ENCODE measurements around the gene ADAR. TPM values are rescaled to one million over a fixed set of nuclear protein-coding genes. Genes with fewer than 3 reads are reported as not detected.

The ADAR gene, protein sequence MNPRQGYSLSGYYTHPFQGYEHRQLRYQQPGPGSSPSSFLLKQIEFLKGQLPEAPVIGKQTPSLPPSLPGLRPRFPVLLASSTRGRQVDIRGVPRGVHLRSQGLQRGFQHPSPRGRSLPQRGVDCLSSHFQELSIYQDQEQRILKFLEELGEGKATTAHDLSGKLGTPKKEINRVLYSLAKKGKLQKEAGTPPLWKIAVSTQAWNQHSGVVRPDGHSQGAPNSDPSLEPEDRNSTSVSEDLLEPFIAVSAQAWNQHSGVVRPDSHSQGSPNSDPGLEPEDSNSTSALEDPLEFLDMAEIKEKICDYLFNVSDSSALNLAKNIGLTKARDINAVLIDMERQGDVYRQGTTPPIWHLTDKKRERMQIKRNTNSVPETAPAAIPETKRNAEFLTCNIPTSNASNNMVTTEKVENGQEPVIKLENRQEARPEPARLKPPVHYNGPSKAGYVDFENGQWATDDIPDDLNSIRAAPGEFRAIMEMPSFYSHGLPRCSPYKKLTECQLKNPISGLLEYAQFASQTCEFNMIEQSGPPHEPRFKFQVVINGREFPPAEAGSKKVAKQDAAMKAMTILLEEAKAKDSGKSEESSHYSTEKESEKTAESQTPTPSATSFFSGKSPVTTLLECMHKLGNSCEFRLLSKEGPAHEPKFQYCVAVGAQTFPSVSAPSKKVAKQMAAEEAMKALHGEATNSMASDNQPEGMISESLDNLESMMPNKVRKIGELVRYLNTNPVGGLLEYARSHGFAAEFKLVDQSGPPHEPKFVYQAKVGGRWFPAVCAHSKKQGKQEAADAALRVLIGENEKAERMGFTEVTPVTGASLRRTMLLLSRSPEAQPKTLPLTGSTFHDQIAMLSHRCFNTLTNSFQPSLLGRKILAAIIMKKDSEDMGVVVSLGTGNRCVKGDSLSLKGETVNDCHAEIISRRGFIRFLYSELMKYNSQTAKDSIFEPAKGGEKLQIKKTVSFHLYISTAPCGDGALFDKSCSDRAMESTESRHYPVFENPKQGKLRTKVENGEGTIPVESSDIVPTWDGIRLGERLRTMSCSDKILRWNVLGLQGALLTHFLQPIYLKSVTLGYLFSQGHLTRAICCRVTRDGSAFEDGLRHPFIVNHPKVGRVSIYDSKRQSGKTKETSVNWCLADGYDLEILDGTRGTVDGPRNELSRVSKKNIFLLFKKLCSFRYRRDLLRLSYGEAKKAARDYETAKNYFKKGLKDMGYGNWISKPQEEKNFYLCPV
- total RNA-seq = 100 to 1,000 TPM; 224 to 233 TPM

DNA sequence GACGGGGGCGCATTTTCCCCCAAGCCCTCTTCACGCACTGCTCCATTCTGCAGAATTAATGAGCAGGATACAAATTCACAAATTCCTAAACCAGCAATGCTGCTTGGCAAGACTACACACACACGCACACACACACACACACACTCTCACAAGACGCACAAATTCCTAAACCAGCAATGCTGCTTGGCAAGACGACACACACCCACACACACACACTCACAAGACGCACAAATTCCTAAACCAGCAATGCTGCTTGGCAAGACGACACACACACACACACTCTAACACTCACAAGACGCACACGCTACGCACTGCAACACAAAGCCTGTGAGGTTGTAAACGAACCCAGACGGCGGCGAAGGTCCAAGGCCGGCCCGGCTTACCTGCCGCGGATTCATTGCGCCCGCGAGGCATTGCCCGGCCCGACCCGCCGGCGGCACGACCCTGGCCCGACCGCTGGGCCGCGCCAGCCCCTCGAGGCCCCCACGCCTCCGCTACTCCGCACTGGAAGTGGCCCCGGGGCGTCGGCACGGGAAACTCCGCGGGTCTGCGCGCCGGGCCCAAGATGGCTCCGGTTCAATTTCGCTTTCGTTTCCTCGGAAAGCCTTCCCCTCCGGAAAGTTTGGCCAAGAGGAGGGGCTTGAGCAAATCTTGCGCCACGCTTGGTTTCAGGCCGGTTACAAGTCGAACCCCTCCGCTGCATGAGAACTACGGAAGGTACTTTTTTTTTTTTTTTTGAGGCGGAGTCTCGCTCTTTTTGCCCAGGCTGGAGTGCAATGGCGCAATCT lies at the start of gene ADAR:
TSS of gene ADAR (minus strand) at position 578 of the 788 bp plus-strand sequence. CDS start at position 398, 180 bp downstream.

DNA sequence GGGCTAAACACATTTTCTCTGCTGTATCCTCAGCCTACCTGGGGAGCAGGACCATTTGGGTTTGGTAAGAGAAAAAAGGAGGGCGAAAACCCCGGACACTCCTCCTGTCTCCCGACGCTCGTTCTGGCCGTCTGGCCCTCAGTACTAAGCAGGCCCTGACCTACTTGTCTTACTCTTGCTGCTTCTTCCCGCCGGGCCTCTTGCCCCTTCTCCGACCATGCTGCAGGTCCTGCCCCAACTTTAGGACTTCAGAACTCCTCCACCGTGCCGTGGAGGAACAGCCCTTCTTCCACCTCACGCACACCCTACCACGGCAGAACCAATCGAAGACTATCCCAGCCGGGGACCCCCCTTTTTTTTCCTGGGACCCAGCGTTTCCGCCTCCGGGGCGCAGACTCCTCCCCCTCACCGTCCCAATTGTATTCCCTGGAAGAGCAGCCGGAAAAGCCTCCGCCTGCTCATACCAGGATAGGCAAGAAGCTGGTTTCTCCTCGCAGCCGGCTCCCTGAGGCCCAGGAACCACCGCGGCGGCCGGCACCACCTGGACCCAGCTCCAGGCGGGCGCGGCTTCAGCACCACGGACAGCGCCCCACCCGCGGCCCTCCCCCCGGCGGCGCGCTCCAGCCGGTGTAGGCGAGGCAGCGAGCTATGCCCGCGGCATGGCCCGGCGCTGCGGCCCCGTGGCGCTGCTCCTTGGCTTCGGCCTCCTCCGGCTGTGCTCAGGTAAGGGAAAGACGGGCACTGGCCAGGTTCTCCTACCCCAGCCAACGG lies 40.4 kb downstream of the ADAR start, which contains the start of gene CHRNB2:
TSS of gene CHRNB2 (plus strand) at position 393 of the 771 bp plus-strand sequence. CDS start at position 660, 267 bp downstream.

DNA sequence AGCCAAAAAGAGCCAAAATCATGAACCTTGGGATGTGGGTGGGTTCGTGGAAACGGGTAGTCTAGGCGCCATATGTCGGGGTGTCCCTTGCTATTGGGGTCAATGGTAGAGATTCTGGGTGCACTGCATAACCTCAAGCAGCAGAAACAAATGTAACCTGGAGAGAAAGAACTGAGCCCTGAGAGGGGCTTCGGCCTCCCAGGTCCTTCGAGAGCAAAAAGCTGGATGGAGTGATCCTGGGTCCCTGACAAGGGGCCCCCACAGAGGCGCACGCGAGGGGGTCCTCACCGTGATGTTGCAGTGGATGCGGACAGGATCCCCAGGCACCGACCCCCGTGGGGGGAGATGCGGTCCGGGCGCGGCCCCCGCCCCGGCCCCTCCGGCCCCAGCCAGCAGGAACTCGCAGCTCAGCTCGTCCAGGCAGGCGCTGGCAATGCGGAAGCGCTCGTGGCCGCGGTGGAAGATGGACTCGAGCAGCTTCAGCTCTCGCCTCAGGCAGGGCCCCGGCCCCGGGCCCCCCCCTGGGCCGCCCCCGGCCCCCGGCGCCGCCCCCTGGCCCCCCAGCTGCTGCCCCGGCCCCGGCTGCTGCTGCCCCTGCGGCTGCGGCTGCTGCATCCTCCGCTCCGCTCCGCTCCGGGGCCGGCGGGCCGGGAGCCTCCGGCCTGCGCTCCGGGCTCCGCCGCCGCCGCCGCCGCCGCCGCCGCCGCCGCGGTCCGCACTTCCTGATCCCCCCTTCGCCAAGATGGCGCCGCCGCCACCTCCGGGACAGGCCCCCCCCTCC lies 49.9 kb downstream of the ADAR start, which contains the start of gene UBE2Q1:
TSS of gene UBE2Q1 (minus strand) at position 724 of the 781 bp plus-strand sequence. CDS start at position 615, 109 bp downstream.

Other genes starting within 250 kb of the ADAR start
- 10 to 100 TPM; 10.9 to 11.6 TPM for gene IL6R, start 202.8 kb downstream of the ADAR start, total RNA-seq
- not detected for gene TDRD10, start 106.0 kb downstream of the ADAR start, total RNA-seq
- not detected for gene SHE, start 105.8 kb downstream of the ADAR start, total RNA-seq
- gene UBE2Q1, start 49.5 kb downstream of the ADAR start, total RNA-seq = 100 to 1,000 TPM in 1 of 2 experiments, 10 to 100 TPM in 1; 92.2 to 106 TPM
- not detected for gene CHRNB2, start 40.4 kb downstream of the ADAR start, total RNA-seq

Data from activated naive CD4-positive, alpha-beta T cell treated with anti-CD3 and anti-CD28 coated beads, Interleukin-2, amount 10 ng/mL, durations not matched to agents 5 hours and 36 hours (primary cell).